ENCODE data around the gene CYREN.

The CYREN gene

GRCh38 chr7:135158874-135159273, 11.6 kb downstream of the CYREN start:
- H3K9me3 ChIP-seq (ENCODE audit: control insufficient read depth in 2 of 2, low read length in 2 of 2) = peaks cover 0 to 5% of the 10 kb centered on the region in 2 donors
- H3K4me3 ChIP-seq (ENCODE audit: low read length in 2 of 2) = no peak overlapping the region
- H3K4me1 ChIP-seq (ENCODE audit: control insufficient read depth, insufficient read depth, low read length) = peaks cover 21% of the 10 kb centered on the region
- H3K27ac ChIP-seq (ENCODE audit: low read length) = no peak overlapping the region
- no peaks in the 10 kb centered on the region for H3K27me3 ChIP-seq (ENCODE audit: control insufficient read depth in 1 of 2, insufficient read depth in 2 of 2, low read length in 2 of 2)
- H3K9ac ChIP-seq (ENCODE audit: low read length in 2 of 2) = no peak overlapping the region
- no peaks in the 10 kb centered on the region for H3K36me3 ChIP-seq (ENCODE audit: control insufficient read depth in 2 of 2, insufficient read depth in 2 of 2, low read length in 2 of 2)

DNA sequence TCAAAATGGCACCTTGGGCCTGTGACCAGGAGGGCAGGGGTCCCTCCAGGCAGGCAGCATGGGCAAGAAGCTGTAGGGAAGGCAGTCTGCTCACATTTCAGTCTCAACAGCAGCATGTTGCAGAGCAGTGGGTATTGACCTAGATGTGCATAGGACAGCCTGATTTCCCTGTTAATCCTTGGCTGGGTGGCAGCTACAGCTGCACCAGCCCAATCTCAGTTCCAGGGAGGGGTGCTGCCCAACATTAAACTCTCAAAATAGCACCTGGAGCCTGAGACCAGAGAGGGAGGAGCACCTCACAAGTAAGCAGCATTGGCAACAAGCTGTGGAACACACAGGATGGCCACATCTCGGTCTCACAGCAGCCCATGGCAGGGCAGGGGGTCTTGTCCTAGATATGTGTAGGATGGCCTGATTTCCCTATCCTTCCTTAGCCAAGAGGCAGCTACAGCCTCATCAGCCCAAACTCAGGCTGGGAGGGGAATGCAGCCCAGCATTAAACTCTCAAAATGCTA, 12.3 kb downstream of the CYREN start:
- Histone ChIP-seq H3K9ac (ENCODE audit: low read length in 2 of 2) (no peak overlapping the region), H3K27ac (ENCODE audit: low read length) (no peak overlapping the region), H3K36me3 (ENCODE audit: control insufficient read depth in 2 of 2, insufficient read depth in 2 of 2, low read length in 2 of 2) (no peaks in the 10 kb centered on the region)

GRCh38 chr7:135156290-135156689, 14.2 kb downstream of the CYREN start:
- H3K9ac ChIP-seq (ENCODE audit: low read length in 2 of 2) = no peak overlapping the region
- H3K27ac ChIP-seq (ENCODE audit: low read length) = no peak overlapping the region
- H3K4me3 ChIP-seq (ENCODE audit: low read length in 2 of 2) = no peak overlapping the region
- H3K36me3 ChIP-seq (ENCODE audit: control insufficient read depth in 2 of 2, insufficient read depth in 2 of 2, low read length in 2 of 2) = peaks cover 0 to 4% of the 10 kb centered on the region in 2 donors
- no peaks in the 10 kb centered on the region for H3K27me3 ChIP-seq (ENCODE audit: control insufficient read depth in 1 of 2, insufficient read depth in 2 of 2, low read length in 2 of 2)
- peaks cover 0 to 5% of the 10 kb centered on the region in 2 donors for H3K9me3 ChIP-seq (ENCODE audit: control insufficient read depth in 2 of 2, low read length in 2 of 2)
- peaks cover 14% of the 10 kb centered on the region for H3K4me1 ChIP-seq (ENCODE audit: control insufficient read depth, insufficient read depth, low read length)

More for the DNA sequence above, 12.3 kb downstream of the CYREN start:
- Histone ChIP-seq H3K9me3 (ENCODE audit: control insufficient read depth in 2 of 2, low read length in 2 of 2) (peaks cover 0 to 5% of the 10 kb centered on the region in 2 donors), H3K27me3 (ENCODE audit: control insufficient read depth in 1 of 2, insufficient read depth in 2 of 2, low read length in 2 of 2) (no peaks in the 10 kb centered on the region), H3K4me1 (ENCODE audit: control insufficient read depth, insufficient read depth, low read length) (peaks cover 21% of the 10 kb centered on the region), H3K4me3 (ENCODE audit: low read length in 2 of 2) (no peak overlapping the region)

DNA sequence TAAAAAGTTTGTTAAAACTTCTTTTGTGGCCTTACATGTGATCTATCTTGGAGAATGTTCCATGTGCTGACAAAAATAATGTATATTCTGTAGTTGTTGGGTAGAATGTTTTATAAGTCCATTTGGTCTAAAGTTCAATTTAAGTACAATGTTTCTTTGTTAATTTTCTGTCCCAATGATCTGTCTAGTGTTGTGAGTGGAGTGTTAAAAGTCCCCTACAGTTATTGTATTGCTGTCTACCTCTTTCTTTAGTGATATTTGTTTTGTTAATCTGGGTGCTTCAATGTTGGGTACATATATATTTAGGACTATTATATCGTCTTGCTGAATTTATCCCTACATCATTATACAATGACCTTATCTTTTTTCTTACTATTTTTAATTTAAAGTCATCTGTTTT, 15.8 kb downstream of the CYREN start:
- Histone ChIP-seq H3K27ac (ENCODE audit: low read length) (no peak overlapping the region), H3K9me3 (ENCODE audit: control insufficient read depth in 2 of 2, low read length in 2 of 2) (peaks cover 0 to 5% of the 10 kb centered on the region in 2 donors), H3K9ac (ENCODE audit: low read length in 2 of 2) (no peak overlapping the region), H3K36me3 (ENCODE audit: control insufficient read depth in 2 of 2, insufficient read depth in 2 of 2, low read length in 2 of 2) (peaks cover 0 to 5% of the 10 kb centered on the region in 2 donors), H3K27me3 (ENCODE audit: control insufficient read depth in 1 of 2, insufficient read depth in 2 of 2, low read length in 2 of 2) (no peaks in the 10 kb centered on the region), H3K4me3 (ENCODE audit: low read length in 2 of 2) (no peak overlapping the region), H3K4me1 (ENCODE audit: control insufficient read depth, insufficient read depth, low read length) (peaks cover 4% of the 10 kb centered on the region)

GRCh38 chr7:135152442-135152841, 18.1 kb downstream of the CYREN start:
- H3K4me1 ChIP-seq (ENCODE audit: control insufficient read depth, insufficient read depth, low read length) = no peaks in the 10 kb centered on the region
- no peak overlapping the region for H3K4me3 ChIP-seq (ENCODE audit: low read length in 2 of 2)
- peaks cover 0 to 5% of the 10 kb centered on the region in 2 donors for H3K9me3 ChIP-seq (ENCODE audit: control insufficient read depth in 2 of 2, low read length in 2 of 2)
- H3K9ac ChIP-seq (ENCODE audit: low read length in 2 of 2) = no peak overlapping the region
- H3K27ac ChIP-seq (ENCODE audit: low read length) = no peak overlapping the region
- peaks cover 0 to 5% of the 10 kb centered on the region in 2 donors for H3K36me3 ChIP-seq (ENCODE audit: control insufficient read depth in 2 of 2, insufficient read depth in 2 of 2, low read length in 2 of 2)
- no peaks in the 10 kb centered on the region for H3K27me3 ChIP-seq (ENCODE audit: control insufficient read depth in 1 of 2, insufficient read depth in 2 of 2, low read length in 2 of 2)

DNA sequence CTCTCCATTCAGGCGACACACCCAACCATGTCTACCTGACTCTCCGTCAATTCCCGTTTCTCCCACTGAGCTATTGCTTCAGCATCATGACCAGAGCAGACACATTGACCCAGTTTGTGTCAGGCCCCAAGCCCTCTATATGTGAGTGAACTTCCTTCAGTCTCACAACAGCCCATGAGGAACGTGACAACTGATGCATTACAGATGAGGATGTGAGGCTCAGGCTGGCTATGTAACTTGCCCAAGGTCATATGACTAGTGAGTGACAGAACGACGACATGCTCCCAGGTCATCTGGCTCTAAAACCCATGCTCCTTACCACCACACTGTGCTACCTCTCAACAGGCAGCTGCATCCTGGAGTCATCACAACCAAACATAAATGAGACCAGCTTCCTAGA, 19.0 kb downstream of the CYREN start:
- Histone ChIP-seq H3K4me1 (ENCODE audit: control insufficient read depth, insufficient read depth, low read length) (peaks cover 4% of the 10 kb centered on the region), H3K4me3 (ENCODE audit: low read length in 2 of 2) (no peak overlapping the region), H3K9ac (ENCODE audit: low read length in 2 of 2) (no peak overlapping the region), H3K9me3 (ENCODE audit: control insufficient read depth in 2 of 2, low read length in 2 of 2) (peaks cover 0 to 5% of the 10 kb centered on the region in 2 donors), H3K36me3 (ENCODE audit: control insufficient read depth in 2 of 2, insufficient read depth in 2 of 2, low read length in 2 of 2) (peaks cover 0 to 5% of the 10 kb centered on the region in 2 donors), H3K27me3 (ENCODE audit: control insufficient read depth in 1 of 2, insufficient read depth in 2 of 2, low read length in 2 of 2) (no peaks in the 10 kb centered on the region), H3K27ac (ENCODE audit: low read length) (no peak overlapping the region)

DNA sequence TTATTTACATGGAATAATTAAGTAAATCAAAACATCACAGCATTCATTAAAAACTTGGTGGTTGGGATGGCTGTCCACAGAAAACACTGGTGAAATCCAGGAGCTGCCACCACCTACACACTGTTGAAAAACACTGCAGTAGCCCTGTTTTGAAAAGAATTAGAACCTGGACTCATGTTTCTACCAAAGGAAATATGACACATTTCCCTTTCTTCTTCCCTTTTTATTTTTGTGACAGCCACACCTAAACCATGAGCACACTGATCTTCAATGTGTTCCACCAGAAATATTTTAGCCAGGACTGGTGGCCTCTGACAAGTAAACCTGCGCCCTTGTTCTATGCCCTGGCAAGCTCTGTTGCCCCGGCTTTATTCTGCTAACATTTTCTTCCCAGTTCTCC, 19.4 kb downstream of the CYREN start:
- Histone ChIP-seq H3K27ac (ENCODE audit: low read length) (no peak overlapping the region), H3K4me3 (ENCODE audit: low read length in 2 of 2) (no peak overlapping the region), H3K9ac (ENCODE audit: low read length in 2 of 2) (no peak overlapping the region)

GRCh38 chr7:135150072-135150782, 20.3 kb downstream of the CYREN start:
- Histone ChIP-seq H3K27ac (ENCODE audit: low read length) (no peak overlapping the region), H3K27me3 (ENCODE audit: control insufficient read depth in 1 of 2, insufficient read depth in 2 of 2, low read length in 2 of 2) (no peaks in the 10 kb centered on the region), H3K9ac (ENCODE audit: low read length in 2 of 2) (no peak overlapping the region), H3K4me1 (ENCODE audit: control insufficient read depth, insufficient read depth, low read length) (peaks cover 4% of the 10 kb centered on the region), H3K4me3 (ENCODE audit: low read length in 2 of 2) (peak overlapping the region in 1 of 2 donors; percentile 23), H3K36me3 (ENCODE audit: control insufficient read depth in 2 of 2, insufficient read depth in 2 of 2, low read length in 2 of 2) (peaks cover 0 to 5% of the 10 kb centered on the region in 2 donors), H3K9me3 (ENCODE audit: control insufficient read depth in 2 of 2, low read length in 2 of 2) (no peaks in the 10 kb centered on the region)

More for the DNA sequence above, 19.4 kb downstream of the CYREN start:
- peaks cover 0 to 5% of the 10 kb centered on the region in 2 donors for H3K9me3 ChIP-seq (ENCODE audit: control insufficient read depth in 2 of 2, low read length in 2 of 2)
- peaks cover 4% of the 10 kb centered on the region for H3K4me1 ChIP-seq (ENCODE audit: control insufficient read depth, insufficient read depth, low read length)
- no peaks in the 10 kb centered on the region for H3K27me3 ChIP-seq (ENCODE audit: control insufficient read depth in 1 of 2, insufficient read depth in 2 of 2, low read length in 2 of 2)
- peaks cover 0 to 5% of the 10 kb centered on the region in 2 donors for H3K36me3 ChIP-seq (ENCODE audit: control insufficient read depth in 2 of 2, insufficient read depth in 2 of 2, low read length in 2 of 2)

GRCh38 chr7:135147899-135148721, 22.4 kb downstream of the CYREN start, which contains the start of gene TMEM140:
TMEM140 (plus strand) TSS chr7:135148072; CDS start chr7:135164442, 16,370 bp downstream.
- peak within 1 kb of the TSS; percentile 95 for H3K27ac ChIP-seq (ENCODE audit: low read length)
- H3K4me1 ChIP-seq (ENCODE audit: control insufficient read depth, insufficient read depth, low read length) = peaks cover 4% of the 10 kb centered on the region
- peak within 1 kb of the TSS; percentile 80 to 88 for H3K9ac ChIP-seq (ENCODE audit: low read length in 2 of 2)
- H3K36me3 ChIP-seq (ENCODE audit: control insufficient read depth in 2 of 2, insufficient read depth in 2 of 2, low read length in 2 of 2) = peaks cover 0 to 5% of the 10 kb centered on the region in 2 donors
- H3K27me3 ChIP-seq (ENCODE audit: control insufficient read depth in 1 of 2, insufficient read depth in 2 of 2, low read length in 2 of 2) = no peaks in the 10 kb centered on the region
- H3K9me3 ChIP-seq (ENCODE audit: control insufficient read depth in 2 of 2, low read length in 2 of 2) = no peaks in the 10 kb centered on the region
- peak within 1 kb of the TSS; percentile 83 to 87 for H3K4me3 ChIP-seq (ENCODE audit: low read length in 2 of 2)

GRCh38 chr7:135147341-135147898, 23.1 kb downstream of the CYREN start:
- H3K9me3 ChIP-seq (ENCODE audit: control insufficient read depth in 2 of 2, low read length in 2 of 2) = no peaks in the 10 kb centered on the region
- peaks cover 4% of the 10 kb centered on the region for H3K4me1 ChIP-seq (ENCODE audit: control insufficient read depth, insufficient read depth, low read length)
- peak overlapping the region; percentile 95 for H3K27ac ChIP-seq (ENCODE audit: low read length)
- peak overlapping the region; percentile 80 to 88 for H3K9ac ChIP-seq (ENCODE audit: low read length in 2 of 2)
- H3K36me3 ChIP-seq (ENCODE audit: control insufficient read depth in 2 of 2, insufficient read depth in 2 of 2, low read length in 2 of 2) = peaks cover 0 to 5% of the 10 kb centered on the region in 2 donors
- H3K27me3 ChIP-seq (ENCODE audit: control insufficient read depth in 1 of 2, insufficient read depth in 2 of 2, low read length in 2 of 2) = no peaks in the 10 kb centered on the region
- H3K4me3 ChIP-seq (ENCODE audit: low read length in 2 of 2) = peak overlapping the region; percentile 83 to 87

Measured in stomach smooth muscle (tissue), 2 donors.